Nasal cavity respiratory epithelium epithelial cell of viscerocranial mucosa (primary cell): ENCODE data around the gene RAB12. TPM values are rescaled to one million over a fixed set of nuclear protein-coding genes. Genes with fewer than 3 reads are reported as not detected.

Source experiments
- total RNA-seq: library from RNA; depleted of rRNA; stranded (reverse); fragments of >200 nt; gene quantifications from 2 replicates; pipeline ENCODE4 v1.2.3, GENCODE V29; 2014

Gene RAB12, protein sequence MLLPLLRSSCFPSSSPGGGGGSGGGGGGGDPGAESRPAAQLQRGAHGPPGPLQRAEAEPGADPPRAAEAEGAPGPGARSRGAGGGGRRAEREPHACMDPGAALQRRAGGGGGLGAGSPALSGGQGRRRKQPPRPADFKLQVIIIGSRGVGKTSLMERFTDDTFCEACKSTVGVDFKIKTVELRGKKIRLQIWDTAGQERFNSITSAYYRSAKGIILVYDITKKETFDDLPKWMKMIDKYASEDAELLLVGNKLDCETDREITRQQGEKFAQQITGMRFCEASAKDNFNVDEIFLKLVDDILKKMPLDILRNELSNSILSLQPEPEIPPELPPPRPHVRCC
- total RNA-seq: 73.5 and 84.4 TPM in 2 replicates

DNA sequence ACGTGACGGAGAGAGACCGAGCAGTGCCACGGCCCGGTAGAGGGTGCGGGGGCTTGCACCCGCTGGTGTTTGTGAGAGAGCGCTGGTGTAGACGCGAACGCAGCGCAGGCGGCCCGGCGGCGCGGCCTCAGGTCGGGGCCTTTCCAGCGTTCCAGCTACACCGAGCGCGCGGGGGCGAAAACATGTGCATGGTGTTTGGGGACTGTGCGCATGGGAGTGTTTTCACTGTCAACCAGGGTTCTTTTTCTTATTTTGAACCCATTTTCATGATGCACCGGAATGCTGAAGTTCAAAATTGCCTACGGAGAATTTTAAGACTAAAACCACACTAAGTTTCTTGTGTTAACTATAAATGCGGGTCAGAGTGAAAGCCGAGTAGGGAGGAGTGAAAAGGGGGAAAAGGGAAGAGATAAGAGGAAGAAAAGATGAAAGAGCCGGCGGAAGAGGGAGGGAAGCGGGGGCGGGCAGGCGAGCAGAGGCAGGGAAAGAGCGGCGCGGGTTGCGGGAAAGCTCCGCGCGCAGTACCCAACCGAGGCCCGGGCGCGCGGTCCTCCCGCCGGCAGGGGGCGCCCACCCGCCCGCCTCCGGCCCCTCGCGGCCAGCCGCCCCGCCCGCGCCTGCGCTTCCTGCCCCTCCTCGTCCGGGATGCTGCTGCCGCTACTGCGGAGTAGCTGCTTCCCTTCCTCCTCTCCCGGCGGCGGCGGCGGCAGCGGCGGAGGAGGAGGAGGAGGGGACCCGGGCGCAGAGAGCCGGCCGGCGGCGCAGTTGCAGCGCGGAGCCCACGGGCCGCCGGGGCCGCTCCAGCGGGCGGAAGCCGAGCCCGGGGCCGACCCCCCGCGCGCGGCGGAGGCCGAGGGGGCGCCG, at the start of gene RAB12:
RAB12 (plus strand) TSS at position 643 of the 864 bp plus-strand sequence; CDS start at position 646, 3 bp downstream.

Other genes with a start within 250 kb of the RAB12 start
- gene MTCL1, start 96.1 kb downstream of the RAB12 start, total RNA-seq: 17.8 and 37.7 TPM in 2 replicates